Breast epithelium (tissue), 4 donors: ENCODE data around the gene XPO5. TPM values are rescaled to one million over a fixed set of nuclear protein-coding genes. Genes with fewer than 3 reads are reported as not detected.

Source experiments
- DNase-seq, 2 donors: peaks; one replicate each; pipeline ENCODE4 v3.0.0-alpha.2; 2019; ENCODE audit warnings: low spot score in 2 of 2
- H3K27ac ChIP-seq, 2 donors: fragments of 200-600 bp; sonication (generic) in 1 of 2; one replicate each; pipeline ENCODE4 v1.5.1; 2016 to 2019; ENCODE audit warnings: mild to moderate bottlenecking in 1 of 2
- H3K27me3 ChIP-seq, 2 donors: fragments of 200-600 bp; sonication (generic) in 1 of 2; one replicate each; pipeline versions ENCODE4 v1.5.1 to v1.6.0; 2017 to 2019; ENCODE audit warnings: control low read depth in 1 of 2, mild to moderate bottlenecking in 1 of 2
- H3K36me3 ChIP-seq: fragments of 200-600 bp; one replicate; pipeline ENCODE4 v1.5.1; 2019
- H3K4me1 ChIP-seq, 2 donors: fragments of 200-600 bp; sonication (generic); one replicate each; pipeline ENCODE4 v1.5.1; 2016 to 2019; ENCODE audit warnings: control low read depth in 1 of 2
- H3K4me3 ChIP-seq, 3 donors: fragments of 200-600 bp; sonication (generic); 1 replicate in 2 of 3; 2 replicates in 1 of 3; pipeline ENCODE4 v1.5.1; 2016 to 2019; ENCODE audit warnings: mild to moderate bottlenecking in 3 of 3, moderate library complexity in 2 of 3
- H3K9me3 ChIP-seq, 2 donors: fragments of 200-600 bp; sonication (generic) in 1 of 2; one replicate each; pipeline ENCODE4 v1.5.1; 2016 to 2019; ENCODE audit warnings: control low read depth in 1 of 2
- CTCF ChIP-seq, 3 donors: fragments of 450-650 bp; IDR thresholded peaks; one replicate each; pipeline ENCODE4 v1.5.1; 2016 to 2017; ENCODE audit warnings: antibody characterized with exemption in 3 of 3, mild to moderate bottlenecking in 3 of 3, moderate library complexity in 3 of 3
- POLR2A ChIP-seq: fragments of 450-650 bp; IDR thresholded peaks from one replicate; pipeline ENCODE4 v1.6.1; 2016; ENCODE audit warnings: antibody characterized with exemption, mild to moderate bottlenecking, moderate library complexity
- POLR2AphosphoS5 ChIP-seq, 3 donors: sonication (generic); formaldehyde crosslinking; IDR thresholded peaks; one replicate each; pipeline ENCODE4 v1.6.1; 2017; ENCODE audit warnings: antibody characterized with exemption in 3 of 3
- intact Hi-C: fragments of 100-400 bp; cut with DNase I; formaldehyde crosslinking; loops from one replicate; pipeline ENCODE4 v1.15.1; 2023; ENCODE audit warnings: low total_unique reads
- total RNA-seq, 3 donors: library from RNA; depleted of rRNA; stranded (reverse); fragments of >200 nt; gene quantifications; one replicate each; pipeline ENCODE4 v1.1.0, GENCODE V29; 2016

The XPO5 gene
- total RNA-seq, 3 donors from 2014 or later: 16.5 to 28.8 (median 27.2) TPM

- Histone ChIP-seq H3K9me3 (no peaks in the 10 kb centered on the region), H3K4me1 (peaks cover 14 to 15% of the 10 kb centered on the region in 2 donors), H3K27ac (peak within 1 kb of the TSS; percentile 89 to 94), H3K27me3 (no peaks in the 10 kb centered on the region), H3K36me3 (peaks cover 14% of the 10 kb centered on the region), H3K4me3 (peak within 1 kb of the TSS; percentile 91 to 98 (median 95))
- TF ChIP-seq CTCF (IDR thresholded peaks at IDR 0.05) (peak in 1 of 3 donors; percentile 14), POLR2AphosphoS5 (IDR thresholded peaks at IDR 0.05) (peak; percentile 61 to 82 (median 70)), POLR2A (peak; percentile 47)
- DNase-seq: peak; percentile 97
- intact Hi-C loops: no loop called here
Observed at GRCh38 chr6:43516697-43517504, 58.9 kb downstream of the XPO5 start, which contains the start of the genes POLR1C and YIPF3. TSS of gene POLR1C (plus strand) at chr6:43517089. CDS start at chr6:43517110, 21 bp downstream. TSS of gene YIPF3 (minus strand) at chr6:43516926. CDS start at chr6:43516807, 119 bp downstream.

GRCh38 chr6:43516367-43516696 is 59.5 kb downstream of the XPO5 start:
- no peak for DNase-seq
- H3K27me3 ChIP-seq: no peaks in the 10 kb centered on the region
- H3K4me3 ChIP-seq: peak overlapping the region; percentile 91 to 98 (median 95)
- H3K36me3 ChIP-seq: peaks cover 16% of the 10 kb centered on the region
- H3K9me3 ChIP-seq: no peaks in the 10 kb centered on the region
- H3K27ac ChIP-seq: peak overlapping the region; percentile 89 to 94
- H3K4me1 ChIP-seq: peaks cover 14 to 15% of the 10 kb centered on the region in 2 donors
- TF ChIP-seq CTCF (IDR thresholded peaks at IDR 0.05) (no peak), POLR2AphosphoS5 (IDR thresholded peaks at IDR 0.05) (no peak), POLR2A (no peak)
- intact Hi-C loops: no loop called here

GRCh38 chr6:43515808-43516207 is 60.0 kb downstream of the XPO5 start:
- peak overlapping the region in 1 of 2 donors; percentile 94 for H3K27ac ChIP-seq
- intact Hi-C loops: no loop called here
- DNase-seq: no peak
- no peak for TF ChIP-seq CTCF (IDR thresholded peaks at IDR 0.05)
- no peak for TF ChIP-seq POLR2AphosphoS5 (IDR thresholded peaks at IDR 0.05)
- TF ChIP-seq POLR2A: no peak
- H3K4me3 ChIP-seq: peak overlapping the region; percentile 91 to 98 (median 95)
- no peaks in the 10 kb centered on the region for H3K27me3 ChIP-seq
- H3K4me1 ChIP-seq: peaks cover 14 to 15% of the 10 kb centered on the region in 2 donors
- H3K36me3 ChIP-seq: peaks cover 16% of the 10 kb centered on the region
- H3K9me3 ChIP-seq: no peaks in the 10 kb centered on the region

GRCh38 chr6:43511824-43512415 is 63.9 kb downstream of the XPO5 start:
- peaks cover 16% of the 10 kb centered on the region for H3K36me3 ChIP-seq
- intact Hi-C loops: no loop called here
- DNase-seq: no peak
- TF ChIP-seq POLR2AphosphoS5 (IDR thresholded peaks at IDR 0.05): no peak
- TF ChIP-seq CTCF (IDR thresholded peaks at IDR 0.05): no peak
- no peak for TF ChIP-seq POLR2A
- no peak overlapping the region for H3K4me3 ChIP-seq
- no peaks in the 10 kb centered on the region for H3K9me3 ChIP-seq
- H3K4me1 ChIP-seq: peaks cover 11 to 15% of the 10 kb centered on the region in 2 donors
- H3K27ac ChIP-seq: no peak overlapping the region
- no peaks in the 10 kb centered on the region for H3K27me3 ChIP-seq

- intact Hi-C loops: no loop called here
- TF ChIP-seq CTCF (IDR thresholded peaks at IDR 0.05): no peak
- no peak for TF ChIP-seq POLR2AphosphoS5 (IDR thresholded peaks at IDR 0.05)
- TF ChIP-seq POLR2A: no peak
- no peaks in the 10 kb centered on the region for H3K9me3 ChIP-seq
- peak overlapping the region; percentile 60 to 76 (median 68) for H3K4me3 ChIP-seq
- H3K27me3 ChIP-seq: no peaks in the 10 kb centered on the region
- DNase-seq: no peak
- H3K4me1 ChIP-seq: peaks cover 8 to 12% of the 10 kb centered on the region in 2 donors
- H3K36me3 ChIP-seq: peaks cover 16% of the 10 kb centered on the region
- H3K27ac ChIP-seq: peak overlapping the region; percentile 49 to 72
Observed at GRCh38 chr6:43510827-43511163, 65.0 kb downstream of the XPO5 start.
